ENCODE data around the gene MRPS15.

DNA sequence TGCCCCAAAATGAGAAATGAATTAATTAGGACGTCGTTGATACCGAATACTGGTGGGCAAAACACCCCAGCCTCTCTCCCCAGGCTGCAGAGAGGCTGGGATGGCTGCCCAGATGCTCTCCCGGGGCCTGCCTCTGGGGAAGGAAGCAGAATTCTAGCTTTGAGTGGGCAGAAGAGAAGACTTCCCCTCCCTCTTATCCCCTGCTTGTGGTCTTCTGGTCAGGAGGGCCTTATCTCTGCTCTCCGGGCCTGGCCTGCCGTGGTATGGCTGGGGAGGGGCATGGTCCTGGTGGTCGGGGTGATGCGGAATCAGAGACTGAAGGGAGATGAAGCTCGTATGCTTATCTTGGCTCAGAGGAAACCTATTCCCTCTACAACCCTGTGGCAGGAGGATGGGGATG lies 28.3 kb upstream of the MRPS15 start:
- TF ChIP-seq CTCF (IDR thresholded peaks at IDR 0.05) (no peak), POLR2A (IDR thresholded peaks at IDR 0.05) (no peak)
